Urothelium cell line (cell line): ENCODE measurements around the gene TNFSF8.

Source experiments
- DNase-seq: peaks from one replicate; pipeline ENCODE4 v3.0.0; 2011; ENCODE audit warnings: low spot score, mixed read lengths
- FAIRE-seq: peaks from 2 replicates; lab custom pipeline; 2011; peaks lifted over from hg19 to GRCh38; lab: Jason Lieb, UNC

Gene TNFSF8

GRCh38 chr9:114883709-114884108, 46.7 kb downstream of the TNFSF8 start:
- DNase-seq (no peak), FAIRE-seq (no peak)

GRCh38 chr9:114880291-114880745, 50.1 kb downstream of the TNFSF8 start:
- no peak for FAIRE-seq

GRCh38 chr9:114878879-114879564, 51.4 kb downstream of the TNFSF8 start:
- DNase-seq (no peak), FAIRE-seq (no peak)

More at GRCh38 chr9:114880291-114880745, 50.1 kb downstream of the TNFSF8 start:
- DNase-seq = no peak

GRCh38 chr9:114869845-114870244, 60.5 kb downstream of the TNFSF8 start:
- no peak for FAIRE-seq
- no peak for DNase-seq

DNA sequence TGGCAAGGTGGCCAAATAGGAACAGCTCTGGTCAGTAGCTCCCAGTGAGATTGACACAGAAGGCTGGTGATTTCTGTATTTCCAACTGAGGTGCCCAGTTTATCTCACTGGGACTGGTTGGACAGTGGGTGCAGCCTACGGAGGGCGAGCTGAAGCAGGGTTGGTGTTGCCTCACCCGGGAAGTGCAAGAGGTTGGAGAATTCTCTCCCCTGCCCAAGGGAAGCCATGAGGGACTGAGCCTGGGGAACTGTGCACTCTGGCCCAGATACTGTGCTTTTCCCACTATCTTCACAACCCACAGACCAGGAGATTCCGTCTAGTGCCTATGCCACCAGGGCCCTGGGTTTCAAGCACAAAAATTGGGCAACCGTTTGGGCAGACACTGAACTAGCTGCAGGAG, 61.0 kb downstream of the TNFSF8 start:
- FAIRE-seq = no peak
- no peak for DNase-seq

GRCh38 chr9:114867327-114867726, 63.1 kb downstream of the TNFSF8 start:
- DNase-seq = no peak
- no peak for FAIRE-seq

GRCh38 chr9:114864471-114864870, 65.9 kb downstream of the TNFSF8 start:
- DNase-seq (no peak), FAIRE-seq (no peak)

DNA sequence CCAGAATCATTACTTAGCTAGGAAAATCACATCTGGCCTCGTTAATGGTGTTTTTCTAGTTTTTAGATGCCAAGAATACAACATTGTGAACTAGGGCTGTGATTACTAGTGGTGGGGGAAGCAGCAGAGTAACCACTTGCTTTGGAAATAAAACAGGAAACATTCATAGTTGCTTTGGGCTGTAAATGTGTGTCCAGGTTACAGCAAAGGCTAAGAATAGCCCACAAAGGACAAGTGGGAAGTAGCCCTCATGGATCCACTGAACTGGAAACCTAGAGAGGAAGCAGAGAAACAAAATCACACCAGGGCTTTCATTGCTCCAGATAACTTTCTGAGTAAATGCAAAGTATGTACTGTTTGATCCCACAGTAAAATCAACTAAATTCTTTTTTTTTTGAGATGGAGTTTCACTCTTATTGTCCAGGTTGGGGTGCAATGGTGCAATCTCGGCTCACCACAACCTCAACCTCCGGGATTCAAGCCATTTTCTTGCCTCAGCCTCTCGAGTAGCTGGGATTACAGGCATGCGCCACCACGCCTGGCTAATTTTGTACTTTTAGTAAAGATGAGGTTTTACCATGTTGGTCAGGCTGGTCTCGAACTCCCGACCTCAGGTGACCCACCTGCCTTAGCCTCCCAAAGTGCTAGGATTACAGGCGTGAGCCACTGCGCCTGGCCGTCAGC, 68.3 kb downstream of the TNFSF8 start:
- DNase-seq = no peak

DNA sequence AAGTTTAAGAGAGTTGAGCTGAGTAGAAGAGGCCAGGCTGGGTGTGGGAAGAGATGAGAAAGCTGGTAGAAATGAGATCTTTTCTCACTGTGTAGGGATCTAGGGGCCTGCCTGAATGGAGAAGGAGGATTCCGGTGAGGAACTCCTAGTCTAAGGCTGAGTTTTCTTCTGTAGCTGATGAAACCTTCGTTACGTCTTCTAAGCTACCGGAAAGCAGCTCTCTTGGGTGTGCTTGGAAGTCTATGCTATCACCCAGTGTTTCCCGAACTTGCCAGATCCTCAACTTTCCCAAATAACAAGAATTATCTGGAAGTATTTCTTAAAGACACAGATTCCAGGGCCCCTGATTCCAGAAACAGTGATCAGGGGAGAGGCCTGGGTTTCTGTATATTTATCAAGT, 69.1 kb downstream of the TNFSF8 start:
- FAIRE-seq = no peak
- no peak for DNase-seq

More for the DNA sequence above, 68.3 kb downstream of the TNFSF8 start:
- FAIRE-seq = no peak

- no peak for FAIRE-seq
- no peak for DNase-seq
These were observed 70.2 kb downstream of the TNFSF8 start for GRCh38 chr9:114860187-114860586.

- no peak for FAIRE-seq
- no peak for DNase-seq
These were observed 73.5 kb downstream of the TNFSF8 start for GRCh38 chr9:114856942-114857315.

DNA sequence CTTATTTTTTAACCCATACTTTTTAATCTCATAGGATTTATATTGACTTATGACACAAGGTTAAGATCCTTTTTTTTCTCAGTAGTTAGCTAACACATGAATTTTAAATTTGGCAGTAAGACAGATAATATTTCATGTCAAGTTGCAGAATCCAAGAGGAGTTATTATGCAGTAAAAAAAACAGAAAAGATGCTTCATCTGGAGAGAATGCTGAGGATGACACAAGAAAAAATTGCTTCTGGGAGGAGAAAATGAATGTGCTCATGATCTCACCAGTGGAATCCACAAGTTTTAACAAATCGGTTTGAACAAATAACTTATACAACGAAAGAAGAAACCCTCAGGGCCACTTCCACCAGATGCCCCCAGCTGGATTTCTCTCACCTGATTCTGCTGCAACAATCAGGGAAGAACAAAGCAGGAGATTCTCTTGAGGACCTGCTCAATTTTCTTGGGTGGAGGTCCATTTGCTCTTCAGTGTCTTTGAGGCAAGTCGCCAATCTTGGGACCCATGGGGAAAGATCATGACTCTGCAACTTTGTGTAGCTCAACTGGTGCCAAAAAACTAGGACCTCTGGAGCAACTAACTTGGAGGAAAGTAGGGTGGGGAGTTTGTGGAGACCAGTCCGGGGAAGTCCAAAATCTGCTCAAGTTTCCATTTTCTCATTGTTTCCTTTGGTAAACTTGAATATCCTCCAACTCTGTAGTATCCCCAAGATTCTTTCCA, 74.0 kb downstream of the TNFSF8 start:
- FAIRE-seq (no peak), DNase-seq (no peak)

GRCh38 chr9:114855488-114855887, 74.9 kb downstream of the TNFSF8 start:
- no peak for DNase-seq
- FAIRE-seq = no peak

DNA sequence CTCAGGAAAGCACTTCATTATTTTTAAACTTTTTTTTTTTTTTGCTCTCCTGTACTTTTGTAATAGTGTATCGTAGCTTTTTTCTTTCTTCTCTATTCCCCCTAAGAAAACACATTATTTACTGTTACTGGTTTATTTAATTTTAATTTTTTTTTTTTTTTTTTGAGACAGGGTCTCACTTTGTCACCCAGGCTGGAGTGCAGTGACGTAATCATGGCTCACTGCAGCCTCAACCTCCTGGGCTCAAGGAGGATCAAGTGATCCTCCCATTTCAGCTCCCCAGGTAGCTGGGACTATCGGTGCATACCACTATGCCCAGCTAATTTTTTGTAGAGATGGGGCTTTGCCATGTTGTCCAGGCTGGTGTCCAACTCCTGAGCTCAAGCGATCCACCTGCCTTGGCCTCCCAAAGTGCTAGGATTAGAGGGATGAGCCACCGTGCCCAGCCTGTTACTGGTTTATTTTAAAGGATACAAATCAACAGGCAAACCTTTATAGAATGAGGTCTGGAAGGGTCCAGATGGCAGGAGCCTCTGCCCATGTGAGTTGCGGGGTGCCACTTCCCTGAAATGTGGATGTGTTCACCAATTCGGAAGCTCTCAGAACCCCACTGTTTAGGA, 75.5 kb downstream of the TNFSF8 start:
- DNase-seq (no peak), FAIRE-seq (no peak)

DNA sequence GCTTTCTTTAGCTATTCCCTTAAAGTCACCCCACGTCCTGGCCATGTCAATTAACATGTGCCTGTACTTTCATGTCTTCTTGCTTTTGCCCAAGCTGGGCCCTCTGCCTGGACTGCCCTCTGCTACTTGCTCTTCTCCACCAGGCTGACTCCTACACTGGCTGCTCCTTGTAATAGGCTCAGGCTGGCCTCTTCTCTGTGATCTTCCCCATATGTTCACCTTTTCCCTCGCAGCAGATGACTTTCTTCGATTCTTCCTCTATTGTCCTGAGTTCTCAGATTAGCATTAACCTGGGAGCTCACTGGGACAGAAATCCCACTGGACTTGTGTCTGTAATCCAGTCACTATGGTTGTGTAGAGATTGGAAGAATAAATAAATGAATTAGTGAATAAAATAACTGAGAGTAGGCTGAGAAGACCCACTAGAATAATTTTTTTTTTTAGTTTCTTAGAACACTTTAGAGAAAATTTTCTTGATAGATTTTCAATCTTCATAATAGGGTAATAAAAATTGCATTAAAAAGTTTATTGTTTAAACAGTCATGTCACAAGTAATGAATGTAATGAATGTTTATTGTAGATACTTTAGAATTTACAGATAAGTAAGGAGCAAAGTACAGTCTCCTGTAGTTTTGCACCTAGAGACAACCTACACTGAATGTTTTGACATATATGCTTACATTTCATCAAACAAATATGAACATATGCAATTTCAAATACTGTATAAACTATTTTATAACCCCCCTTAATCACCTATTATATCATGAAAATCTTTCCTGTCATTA, 77.1 kb downstream of the TNFSF8 start:
- FAIRE-seq = no peak
- no peak for DNase-seq

DNA sequence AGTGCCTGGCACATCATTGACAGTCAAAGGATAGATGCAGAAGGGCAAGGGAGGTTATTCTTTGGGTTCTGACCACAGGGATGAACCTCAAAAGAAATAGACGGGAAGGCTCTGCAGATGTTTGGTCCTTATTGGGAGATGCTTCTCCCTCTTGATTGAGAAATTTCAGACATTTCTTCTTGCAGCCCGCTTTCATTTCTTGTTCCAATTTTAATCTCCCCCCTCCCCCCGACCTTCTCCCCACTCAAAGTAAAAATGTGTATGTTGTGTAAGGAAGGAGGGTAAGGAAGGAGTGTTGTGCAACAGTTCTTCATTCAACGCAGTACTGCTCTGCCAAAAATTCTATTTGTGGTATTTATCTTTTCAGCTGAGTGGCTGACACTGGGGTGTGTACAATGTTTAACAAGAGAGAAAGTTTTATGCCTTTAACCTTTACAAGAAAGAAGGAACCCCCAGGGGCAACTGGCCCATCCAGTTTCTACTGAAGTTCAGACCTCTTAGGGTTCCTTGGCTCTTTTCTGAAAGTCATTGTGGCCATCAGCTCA, 78.3 kb downstream of the TNFSF8 start:
- DNase-seq = no peak

GRCh38 chr9:114851306-114851705, 79.1 kb downstream of the TNFSF8 start:
- FAIRE-seq = no peak

More for the DNA sequence above, 78.3 kb downstream of the TNFSF8 start:
- FAIRE-seq = no peak

More at GRCh38 chr9:114851306-114851705, 79.1 kb downstream of the TNFSF8 start:
- no peak for DNase-seq
